ENCODE results near the gene SLC22A31. TPM values are rescaled to one million over a fixed set of nuclear protein-coding genes. Genes with fewer than 3 reads are reported as not detected.

Gene SLC22A31
- total and polyA plus RNA-seq, 12 donors, result 0.28 to 3.2 (median 2.0) TPM; not detected in 5

GRCh38 chr16:89175280-89176146 is 24.8 kb downstream of the SLC22A31 start:
- Histone ChIP-seq H3K4me3 (no peak overlapping the region), H3K4me1 (replicated peaks in 1 of 2) (peaks cover 4 to 6% of the 10 kb centered on the region in 2 donors), H3K9me3 (replicated peaks in 1 of 3) (no peaks in the 10 kb centered on the region), H3K36me3 (replicated peaks in 1 of 2) (no peaks in the 10 kb centered on the region), H3K27me3 (no peaks in the 10 kb centered on the region), H3K27ac (no peak overlapping the region)
- intact Hi-C loops (cut with DNase I), result no loop called here
- 33 to 54% (median 47%) methylated on average over 3 to 20 of the region's 20 CpGs for WGBS, 4 donors
- TF ChIP-seq CTCF (IDR thresholded peaks at IDR 0.05) (no peak), POLR2A (IDR thresholded peaks at IDR 0.05) (no peak)
- no peak for DNase-seq

GRCh38 chr16:89174877-89175276 is 25.5 kb downstream of the SLC22A31 start:
- intact Hi-C loops (cut with DNase I), result no loop called here
- no peak overlapping the region for H3K4me3 ChIP-seq
- peaks cover 4 to 6% of the 10 kb centered on the region in 2 donors for H3K4me1 ChIP-seq (replicated peaks in 1 of 2)
- 81 to 89% (median 82%) methylated on average over 8 to 14 of the region's 14 CpGs; no CpG with 5 or more reads in 1 of the 4 donors for WGBS, 4 donors
- H3K36me3 ChIP-seq (replicated peaks in 1 of 2), result no peaks in the 10 kb centered on the region
- no peak for DNase-seq
- H3K9me3 ChIP-seq (replicated peaks in 1 of 3), result no peaks in the 10 kb centered on the region
- H3K27me3 ChIP-seq, result no peaks in the 10 kb centered on the region
- TF ChIP-seq POLR2A (IDR thresholded peaks at IDR 0.05), result no peak
- no peak for TF ChIP-seq CTCF (IDR thresholded peaks at IDR 0.05)
- H3K27ac ChIP-seq, result no peak overlapping the region

GRCh38 chr16:89174055-89174827 is 26.1 kb downstream of the SLC22A31 start:
- peaks cover 4 to 6% of the 10 kb centered on the region in 2 donors for H3K4me1 ChIP-seq (replicated peaks in 1 of 2)
- no peak overlapping the region for H3K4me3 ChIP-seq
- H3K27me3 ChIP-seq, result no peaks in the 10 kb centered on the region
- DNase-seq, result no peak
- WGBS, 4 donors, result 83 to 92% (median 87%) methylated on average over 17 to 23 of the region's 23 CpGs
- intact Hi-C loops (cut with DNase I), result no loop called here
- H3K36me3 ChIP-seq (replicated peaks in 1 of 2), result no peaks in the 10 kb centered on the region
- H3K9me3 ChIP-seq (replicated peaks in 1 of 3), result no peaks in the 10 kb centered on the region
- TF ChIP-seq POLR2A (IDR thresholded peaks at IDR 0.05), result no peak
- no peak for TF ChIP-seq CTCF (IDR thresholded peaks at IDR 0.05)
- no peak overlapping the region for H3K27ac ChIP-seq

- 49 to 79% (median 74%) methylated on average over 5 to 11 of the region's 11 CpGs for WGBS, 4 donors
- H3K4me3 ChIP-seq, result no peak overlapping the region
- H3K27ac ChIP-seq, result no peak overlapping the region
- no peaks in the 10 kb centered on the region for H3K9me3 ChIP-seq (replicated peaks in 1 of 3)
- DNase-seq, result no peak
- intact Hi-C loops (cut with DNase I), result no loop called here
- no peak for TF ChIP-seq CTCF (IDR thresholded peaks at IDR 0.05)
- no peak for TF ChIP-seq POLR2A (IDR thresholded peaks at IDR 0.05)
- H3K36me3 ChIP-seq (replicated peaks in 1 of 2), result no peaks in the 10 kb centered on the region
- H3K27me3 ChIP-seq, result peaks cover 6% of the 10 kb centered on the region
- H3K4me1 ChIP-seq (replicated peaks in 1 of 2), result peaks cover 4 to 6% of the 10 kb centered on the region in 2 donors
Measured at GRCh38 chr16:89173174-89173921, 27.0 kb downstream of the SLC22A31 start.
